ENCODE data around the gene IL1RAPL2.

Gene IL1RAPL2

DNA sequence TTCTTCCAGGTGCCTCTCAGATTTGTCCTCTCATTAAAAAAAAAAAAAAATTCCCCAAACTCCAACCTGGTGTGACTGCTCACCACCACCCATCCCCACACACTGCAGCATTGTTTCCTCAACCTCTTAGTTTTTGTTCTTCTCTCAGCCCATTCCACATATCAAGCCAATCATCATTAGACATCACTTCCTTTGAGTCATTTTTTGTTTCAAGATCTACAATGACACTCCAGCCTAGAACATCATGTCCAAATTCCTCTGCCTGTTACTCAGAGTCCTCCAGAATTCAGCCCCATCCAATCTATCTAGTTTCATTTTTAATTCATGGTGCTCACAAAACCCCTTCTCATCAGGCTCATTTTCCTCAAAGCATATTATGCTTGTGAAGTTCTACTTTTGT, 917.0 kb downstream of the IL1RAPL2 start:
- Histone ChIP-seq H3K27ac (ENCODE audit: low read depth, low read length) (no peak overlapping the region), H3K9me3 (ENCODE audit: insufficient read depth, low read length) (no peaks in the 10 kb centered on the region), H3K4me3 (ENCODE audit: insufficient read depth, low read length, poor library complexity, severe bottlenecking) (no peak overlapping the region), H3K36me3 (ENCODE audit: low read length) (no peaks in the 10 kb centered on the region), H3K9ac (ENCODE audit: low read length) (no peak overlapping the region), H3K79me2 (ENCODE audit: insufficient read depth, low read length) (no peaks in the 10 kb centered on the region), H4K20me1 (ENCODE audit: low read depth, low read length) (no peaks in the 10 kb centered on the region), H3F3A (ENCODE audit: insufficient read depth) (no peaks in the 10 kb centered on the region), H2AFZ (ENCODE audit: low read depth, low read length, severe bottlenecking) (no peak overlapping the region), H3K27me3 (ENCODE audit: low read length) (no peaks in the 10 kb centered on the region), H3K9me2 (replicated peaks; ENCODE audit: insufficient read depth, low read length) (no peaks in the 10 kb centered on the region), H3K4me2 (ENCODE audit: low read depth, low read length, poor library complexity, severe bottlenecking) (no peak overlapping the region)
- TF ChIP-seq, protein P1, sequence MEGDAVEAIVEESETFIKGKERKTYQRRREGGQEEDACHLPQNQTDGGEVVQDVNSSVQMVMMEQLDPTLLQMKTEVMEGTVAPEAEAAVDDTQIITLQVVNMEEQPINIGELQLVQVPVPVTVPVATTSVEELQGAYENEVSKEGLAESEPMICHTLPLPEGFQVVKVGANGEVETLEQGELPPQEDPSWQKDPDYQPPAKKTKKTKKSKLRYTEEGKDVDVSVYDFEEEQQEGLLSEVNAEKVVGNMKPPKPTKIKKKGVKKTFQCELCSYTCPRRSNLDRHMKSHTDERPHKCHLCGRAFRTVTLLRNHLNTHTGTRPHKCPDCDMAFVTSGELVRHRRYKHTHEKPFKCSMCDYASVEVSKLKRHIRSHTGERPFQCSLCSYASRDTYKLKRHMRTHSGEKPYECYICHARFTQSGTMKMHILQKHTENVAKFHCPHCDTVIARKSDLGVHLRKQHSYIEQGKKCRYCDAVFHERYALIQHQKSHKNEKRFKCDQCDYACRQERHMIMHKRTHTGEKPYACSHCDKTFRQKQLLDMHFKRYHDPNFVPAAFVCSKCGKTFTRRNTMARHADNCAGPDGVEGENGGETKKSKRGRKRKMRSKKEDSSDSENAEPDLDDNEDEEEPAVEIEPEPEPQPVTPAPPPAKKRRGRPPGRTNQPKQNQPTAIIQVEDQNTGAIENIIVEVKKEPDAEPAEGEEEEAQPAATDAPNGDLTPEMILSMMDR (IDR thresholded peaks at IDR 0.05; ENCODE audit: insufficient read depth, low read length, poor library complexity, severe bottlenecking) = no peak
- TF ChIP-seq EZH2phosphoT487 (conservative IDR thresholded peaks at IDR 0.05; ENCODE audit: low read length) = no peak

DNA sequence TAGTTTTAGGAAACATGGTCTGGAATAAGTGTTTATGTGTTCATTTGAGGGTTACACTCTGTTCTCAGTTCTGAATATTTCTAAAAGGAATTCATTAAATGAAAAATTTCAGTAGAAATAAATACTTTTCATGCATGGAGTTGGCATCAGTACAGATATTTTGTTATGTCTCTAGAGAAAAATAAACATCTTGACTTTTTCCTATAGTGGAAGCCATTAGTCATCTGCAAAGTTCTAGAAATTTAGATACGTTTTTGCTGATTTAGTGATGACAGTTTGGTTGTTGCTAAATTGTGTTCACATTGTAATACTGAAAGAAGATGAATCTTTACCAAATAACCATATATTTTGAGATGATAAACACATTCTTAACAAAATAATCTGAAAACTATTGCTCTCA, 922.7 kb downstream of the IL1RAPL2 start:
- Histone ChIP-seq H3K27me3 (ENCODE audit: low read length) (no peaks in the 10 kb centered on the region), H3F3A (ENCODE audit: insufficient read depth) (no peaks in the 10 kb centered on the region), H3K9ac (ENCODE audit: low read length) (no peak overlapping the region), H3K27ac (ENCODE audit: low read depth, low read length) (no peak overlapping the region), H2AFZ (ENCODE audit: low read depth, low read length, severe bottlenecking) (no peak overlapping the region), H3K9me3 (ENCODE audit: insufficient read depth, low read length) (no peaks in the 10 kb centered on the region), H3K4me2 (ENCODE audit: low read depth, low read length, poor library complexity, severe bottlenecking) (no peak overlapping the region), H3K9me2 (replicated peaks; ENCODE audit: insufficient read depth, low read length) (no peaks in the 10 kb centered on the region), H3K79me2 (ENCODE audit: insufficient read depth, low read length) (no peaks in the 10 kb centered on the region), H4K20me1 (ENCODE audit: low read depth, low read length) (no peaks in the 10 kb centered on the region), H3K36me3 (ENCODE audit: low read length) (no peaks in the 10 kb centered on the region), H3K4me3 (ENCODE audit: insufficient read depth, low read length, poor library complexity, severe bottlenecking) (no peak overlapping the region)
- TF ChIP-seq, protein P1 (IDR thresholded peaks at IDR 0.05; ENCODE audit: insufficient read depth, low read length, poor library complexity, severe bottlenecking) = no peak
- TF ChIP-seq EZH2phosphoT487 (conservative IDR thresholded peaks at IDR 0.05; ENCODE audit: low read length) = no peak

DNA sequence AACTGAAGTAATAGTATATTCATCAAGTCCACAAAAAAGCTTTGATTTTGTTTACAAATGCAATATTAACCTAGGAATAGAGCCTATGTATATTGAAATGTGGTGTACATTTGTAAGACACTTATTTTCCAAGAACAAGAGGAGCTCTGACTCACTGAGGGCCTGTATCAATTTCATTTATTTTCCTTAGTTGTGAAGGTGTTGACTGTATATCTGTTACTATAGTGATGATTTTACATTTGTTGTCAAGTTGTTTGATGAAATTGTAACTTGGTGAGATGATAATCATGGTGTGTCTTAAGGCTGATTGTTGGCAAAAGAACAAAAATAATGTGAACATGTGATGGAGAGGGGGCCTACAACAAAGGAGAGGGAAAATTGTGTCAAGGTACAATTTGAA, 929.4 kb downstream of the IL1RAPL2 start:
- no peaks in the 10 kb centered on the region for H3K79me2 ChIP-seq (ENCODE audit: insufficient read depth, low read length)
- no peaks in the 10 kb centered on the region for H3K9me2 ChIP-seq (replicated peaks; ENCODE audit: insufficient read depth, low read length)
- no peaks in the 10 kb centered on the region for H3K27me3 ChIP-seq (ENCODE audit: low read length)
- no peak overlapping the region for H3K4me3 ChIP-seq (ENCODE audit: insufficient read depth, low read length, poor library complexity, severe bottlenecking)
- H2AFZ ChIP-seq (ENCODE audit: low read depth, low read length, severe bottlenecking) = no peak overlapping the region
- H3K4me2 ChIP-seq (ENCODE audit: low read depth, low read length, poor library complexity, severe bottlenecking) = no peak overlapping the region
- no peaks in the 10 kb centered on the region for H3K9me3 ChIP-seq (ENCODE audit: insufficient read depth, low read length)
- no peak overlapping the region for H3K9ac ChIP-seq (ENCODE audit: low read length)
- no peaks in the 10 kb centered on the region for H3K36me3 ChIP-seq (ENCODE audit: low read length)
- H3F3A ChIP-seq (ENCODE audit: insufficient read depth) = no peaks in the 10 kb centered on the region
- H3K27ac ChIP-seq (ENCODE audit: low read depth, low read length) = no peak overlapping the region
- TF ChIP-seq, protein P1 (IDR thresholded peaks at IDR 0.05; ENCODE audit: insufficient read depth, low read length, poor library complexity, severe bottlenecking) = no peak
- no peak for TF ChIP-seq EZH2phosphoT487 (conservative IDR thresholded peaks at IDR 0.05; ENCODE audit: low read length)
- H4K20me1 ChIP-seq (ENCODE audit: low read depth, low read length) = no peaks in the 10 kb centered on the region

Measured in SU-DHL-6 (cell line).